H9 (cell line): ENCODE results near the gene SLC34A1. TPM values are rescaled to one million over a fixed set of nuclear protein-coding genes. Genes with fewer than 3 reads are reported as not detected.

ENCODE experiments used
- DNase-seq: peaks from one replicate; pipeline ENCODE4 v3.0.0-alpha.2; 2017
- H2AFZ ChIP-seq: one replicate; pipeline ENCODE4 v1.6.1; 2013; ENCODE audit warnings: mild to moderate bottlenecking, low read length, control low read depth, moderate library complexity
- H2AK5ac ChIP-seq: 2 replicates; pipeline ENCODE4 v1.6.1; 2013; ENCODE audit warnings: low read length, control low read depth, mixed read lengths; ENCODE audit not compliant: insufficient read length
- H2BK120ac ChIP-seq: one replicate; pipeline ENCODE4 v1.6.1; 2013; ENCODE audit warnings: low read depth, mild to moderate bottlenecking, low read length, control low read depth, inconsistent platforms; ENCODE audit not compliant: poor library complexity, severe bottlenecking
- H2BK12ac ChIP-seq: 2 replicates; pipeline ENCODE4 v1.6.1; 2013; ENCODE audit warnings: low read length, control low read depth, mixed read lengths, low read depth; ENCODE audit not compliant: insufficient read length
- H2BK15ac ChIP-seq: 2 replicates; pipeline ENCODE4 v1.6.1; 2013; ENCODE audit warnings: low read depth, low read length, control low read depth
- H2BK20ac ChIP-seq: one replicate; pipeline ENCODE4 v1.6.1; 2013; ENCODE audit warnings: low read depth, mild to moderate bottlenecking, low read length, control low read depth, inconsistent platforms; ENCODE audit not compliant: poor library complexity, severe bottlenecking
- H2BK5ac ChIP-seq: 2 replicates; pipeline ENCODE4 v1.6.1; 2013; ENCODE audit warnings: low read length, control low read depth, mixed read lengths; ENCODE audit not compliant: insufficient read length
- H3K14ac ChIP-seq: 2 replicates; pipeline ENCODE4 v1.6.1; 2013; ENCODE audit warnings: low read length, control low read depth; ENCODE audit not compliant: insufficient read depth
- H3K18ac ChIP-seq: 2 replicates; pipeline ENCODE4 v1.6.1; 2013; ENCODE audit warnings: low read depth, mild to moderate bottlenecking, mixed read lengths, low read length, control low read depth; ENCODE audit not compliant: insufficient read length
- H3K23ac ChIP-seq: 2 replicates; pipeline ENCODE4 v1.6.1; 2013; ENCODE audit warnings: low read length, control low read depth, mixed read lengths, low read depth; ENCODE audit not compliant: insufficient read length
- H3K23me2 ChIP-seq: 2 replicates; pipeline ENCODE4 v1.6.1; 2013; ENCODE audit warnings: low read depth, mild to moderate bottlenecking, mixed read lengths, low read length, control low read depth; ENCODE audit not compliant: insufficient read length, poor library complexity, severe bottlenecking
- H3K27ac ChIP-seq: 2 replicates; pipeline ENCODE4 v1.5.1; 2013; ENCODE audit warnings: low read length, control low read depth, mixed read lengths, low read depth; ENCODE audit not compliant: insufficient read length
- H3K27me3 ChIP-seq: 2 replicates; pipeline ENCODE4 v1.6.1; 2013; ENCODE audit warnings: low read length, control low read depth, inconsistent platforms; ENCODE audit not compliant: insufficient read depth
- H3K4ac ChIP-seq: 2 replicates; pipeline ENCODE4 v1.6.1; 2013; ENCODE audit warnings: low read depth, mild to moderate bottlenecking, control low read depth, inconsistent platforms, low read length, moderate library complexity
- H3K4me1 ChIP-seq: 2 replicates; pipeline ENCODE4 v1.6.1; 2013; ENCODE audit warnings: low read length, control low read depth, inconsistent platforms; ENCODE audit not compliant: insufficient read depth
- H3K4me2 ChIP-seq: 2 replicates; pipeline ENCODE4 v1.6.1; 2013; ENCODE audit warnings: low read length, control low read depth, mixed read lengths; ENCODE audit not compliant: insufficient read length, insufficient read depth
- H3K56ac ChIP-seq: 2 replicates; pipeline ENCODE4 v1.6.1; 2013; ENCODE audit warnings: low read depth, mild to moderate bottlenecking, mixed read lengths, low read length, control low read depth; ENCODE audit not compliant: insufficient read length
- H3K79me1 ChIP-seq: 2 replicates; pipeline ENCODE4 v1.6.1; 2013; ENCODE audit warnings: low read depth, mild to moderate bottlenecking, moderate library complexity, low read length, control low read depth, inconsistent platforms; ENCODE audit not compliant: insufficient read depth, poor library complexity, severe bottlenecking
- H3K79me2 ChIP-seq: 2 replicates; pipeline ENCODE4 v1.6.1; 2013; ENCODE audit warnings: low read length, control low read depth, inconsistent platforms; ENCODE audit not compliant: insufficient read depth
- H3K9ac ChIP-seq: 2 replicates; pipeline ENCODE4 v1.6.1; 2013; ENCODE audit warnings: low read length, control low read depth, mixed read lengths; ENCODE audit not compliant: insufficient read length; ENCODE audit errors: extremely low read depth
- H3K9me3 ChIP-seq: one replicate; pipeline ENCODE4 v1.6.1; 2013; ENCODE audit warnings: low read depth, low read length, inconsistent platforms; ENCODE audit not compliant: control insufficient read depth
- H3T11ph ChIP-seq: one replicate; pipeline ENCODE4 v1.6.1; 2013; ENCODE audit warnings: mild to moderate bottlenecking, low read length, control low read depth, inconsistent platforms
- H4K20me1 ChIP-seq: one replicate; pipeline ENCODE4 v1.6.1; 2013; ENCODE audit not compliant: control insufficient read depth, insufficient read length, insufficient read depth
- H4K5ac ChIP-seq: 2 replicates; pipeline ENCODE4 v1.6.1; 2013; ENCODE audit warnings: low read depth, mild to moderate bottlenecking, mixed read lengths, low read length, control low read depth; ENCODE audit not compliant: insufficient read length
- H4K8ac ChIP-seq: replicated peaks from 2 replicates; pipeline ENCODE4 v1.6.1; 2013; ENCODE audit warnings: low read length, control low read depth, mixed read lengths, low read depth; ENCODE audit not compliant: insufficient read length
- H4K91ac ChIP-seq: 2 replicates; pipeline ENCODE4 v1.6.1; 2013; ENCODE audit warnings: low read depth, mild to moderate bottlenecking, moderate library complexity, mixed read lengths, low read length, control low read depth; ENCODE audit not compliant: insufficient read length
- H3K27ac Mint-ChIP-seq, 3 experiments: 2 replicates in 2 of 3; 3 replicates in 1 of 3; pipeline ENCODE4 v1.8.0; 2020 to 2021; ENCODE audit warnings: mixed read lengths in 3 of 3, mild to moderate bottlenecking in 1 of 3, moderate library complexity in 1 of 3
- H3K27me3 Mint-ChIP-seq: 2 replicates; pipeline ENCODE4 v1.8.0; 2021; ENCODE audit warnings: low read depth, mild to moderate bottlenecking, moderate library complexity, mixed read lengths
- H3K36me3 Mint-ChIP-seq, 3 experiments: 2 replicates in 2 of 3; 3 replicates in 1 of 3; pipeline ENCODE4 v1.8.0; 2020 to 2021; ENCODE audit warnings: low read depth in 3 of 3, mixed read lengths in 3 of 3; ENCODE audit not compliant: insufficient read depth in 1 of 3
- H3K4me1 Mint-ChIP-seq, 2 experiments: 2 replicates each; pipeline ENCODE4 v1.8.0; 2020; ENCODE audit warnings: mixed read lengths in 2 of 2
- H3K4me3 Mint-ChIP-seq, 2 experiments: 2 replicates in 1 of 2; 3 replicates in 1 of 2; pipeline ENCODE4 v1.8.0; 2020 to 2021; ENCODE audit warnings: mild to moderate bottlenecking in 2 of 2, mixed read lengths in 2 of 2, moderate library complexity in 1 of 2
- H3K9me3 Mint-ChIP-seq, 2 experiments: 2 replicates in 1 of 2; 3 replicates in 1 of 2; pipeline ENCODE4 v1.8.0; 2020; ENCODE audit warnings: mild to moderate bottlenecking in 2 of 2, mixed read lengths in 2 of 2, moderate library complexity in 1 of 2
- CTCF ChIP-seq: fragments of 200-600 bp; sonication (generic); conservative IDR thresholded peaks from 3 replicates; pipeline ENCODE4 v1.8.0; 2021; ENCODE audit warnings: antibody characterized with exemption, mild to moderate bottlenecking
- WGBS: extraction: QIAGEN DNeasy Blood & Tissue Kit; methylation state at CpG from one replicate; pipeline ENCODE4 v1.1.7; 2013; ENCODE audit warnings: missing lambda C conversion rate, low lambda C conversion rate, mixed read lengths; ENCODE audit not compliant: insufficient read length; ENCODE audit errors: extremely low coverage; 5-methylcytosine and 5-hydroxymethylcytosine counted together
- total RNA-seq: library from RNA; stranded (reverse); gene quantifications from 2 replicates; pipeline ENCODE4 v1.2.1, GENCODE V29; 2021

SLC34A1 gene
- total RNA-seq, 1 experiment from 2014 or later: not detected

GRCh38 chr5:177437623-177438022 lies 53.4 kb downstream of the SLC34A1 start:
- Histone ChIP-seq H3K23ac (no peak overlapping the region), H3K27ac (no peak overlapping the region), H4K8ac (no peak overlapping the region), H2BK120ac (no peak overlapping the region), H2AFZ (no peak overlapping the region), H2BK5ac (no peak overlapping the region), H2AK5ac (no peak overlapping the region), H2BK12ac (no peak overlapping the region), H3K4ac (no peak overlapping the region), H3K9me3 (no peaks in the 10 kb centered on the region), H3K27me3 (no peaks in the 10 kb centered on the region), H3K4me2 (no peak overlapping the region), H3K4me1 (no peaks in the 10 kb centered on the region), H3K56ac (no peak overlapping the region), H3K18ac (no peak overlapping the region), H3T11ph (no peak overlapping the region), H4K5ac (no peak overlapping the region), H3K79me2 (no peaks in the 10 kb centered on the region), H2BK20ac (no peak overlapping the region), H4K91ac (no peak overlapping the region), H3K23me2 (no peaks in the 10 kb centered on the region), H2BK15ac (no peak overlapping the region), H3K79me1 (no peaks in the 10 kb centered on the region), H4K20me1 (peaks cover 2% of the 10 kb centered on the region), H3K14ac (no peak overlapping the region), H3K9ac (no peak overlapping the region)
- Mint-ChIP-seq H3K27ac (no peak overlapping the region; a peak in 1 of 7 replicates), H3K4me3 (no peak overlapping the region; a peak in 1 of 5 replicates), H3K36me3 (peaks cover 26 to 81% (median 65%) of the 10 kb centered on the region in 3 experiments), H3K9me3 (peaks cover 0 to 3% of the 10 kb centered on the region in 2 experiments; a peak in 1 of 5 replicates), H3K27me3 (peaks cover 3% of the 10 kb centered on the region), H3K4me1 (peaks cover 14 to 25% of the 10 kb centered on the region in 2 experiments)
- TF ChIP-seq CTCF: no peak
- DNase-seq: peak; percentile 27
- no CpG with 5 or more reads among the region's 4 CpGs for WGBS
